Stimulated activated CD4-positive, alpha-beta T cell treated with anti-CD3 and anti-CD28 coated beads, Interleukin-4, amount 100 ng/mL, for 1 hour (primary cell): ENCODE results near the gene KLK6.

Source experiments
- DNase-seq: peaks from one replicate; pipeline ENCODE4 v3.0.0-alpha.2; 2020

KLK6 gene

DNA sequence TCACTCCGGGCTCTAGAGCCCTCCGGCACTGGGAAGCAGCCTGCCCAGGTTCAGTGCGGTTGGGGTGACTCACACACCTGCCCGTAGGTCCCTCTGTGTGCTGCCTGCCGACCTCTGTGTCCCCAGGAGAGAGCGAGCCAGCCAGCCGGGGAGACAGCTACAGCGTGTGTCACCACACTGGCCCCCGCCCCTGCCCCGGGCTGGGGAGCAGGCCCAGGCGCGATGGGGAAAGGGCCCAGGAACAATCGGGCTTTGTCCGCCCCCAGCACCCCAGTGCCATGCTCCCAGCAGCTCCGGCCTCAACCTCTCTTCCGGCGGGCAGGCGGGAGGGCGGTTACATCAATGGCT lies at the start of gene KLK6:
Gene KLK6 (minus strand): TSS at position 179 of the 348 bp plus-strand sequence. CDS start 1,487 bp downstream, outside the sequence.
- no peak for DNase-seq

DNA sequence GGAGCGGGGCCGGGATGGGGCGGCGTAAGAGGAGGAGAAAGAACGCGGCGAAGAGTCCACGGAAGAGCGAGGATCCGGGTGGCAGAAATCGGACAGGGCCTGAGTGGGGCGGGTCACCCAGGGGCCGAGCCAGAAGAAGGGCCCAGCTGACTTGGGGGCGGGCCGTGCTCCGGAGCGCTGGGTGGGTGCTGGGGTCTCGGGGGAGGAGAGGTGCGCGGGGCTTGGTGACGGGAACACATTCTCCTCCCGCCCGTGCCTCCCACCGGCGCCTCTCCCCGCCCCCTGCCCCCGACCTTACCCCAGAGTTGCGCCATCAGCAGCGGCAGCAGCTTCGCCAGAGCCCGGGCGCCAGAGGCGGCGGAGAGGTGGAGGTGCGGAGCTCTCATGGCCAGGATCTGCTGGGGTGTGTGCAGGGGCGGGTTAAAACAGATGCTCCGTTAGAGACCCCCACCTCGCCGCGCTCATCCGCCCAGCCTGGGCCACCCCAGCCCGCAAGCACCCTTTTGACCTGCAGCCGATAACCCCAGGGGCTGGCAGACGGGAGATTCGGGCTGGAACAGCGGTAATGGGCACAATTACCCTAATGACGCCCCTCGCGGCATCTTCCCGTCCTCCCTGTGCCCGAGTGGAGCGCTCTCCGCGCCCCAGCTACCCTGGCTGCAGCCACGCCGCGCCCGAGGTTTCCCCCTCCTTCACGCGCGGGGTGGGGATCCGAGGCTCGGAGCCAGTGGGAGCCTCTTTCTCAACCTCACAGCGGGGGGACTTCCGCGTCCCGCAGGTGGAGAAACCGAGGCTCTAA lies 49.6 kb upstream of the KLK6 start:
- DNase-seq, result no peak

- peak; percentile 73 for DNase-seq
Measured at GRCh38 chr19:51016798-51017683, 47.6 kb upstream of the KLK6 start.

DNA sequence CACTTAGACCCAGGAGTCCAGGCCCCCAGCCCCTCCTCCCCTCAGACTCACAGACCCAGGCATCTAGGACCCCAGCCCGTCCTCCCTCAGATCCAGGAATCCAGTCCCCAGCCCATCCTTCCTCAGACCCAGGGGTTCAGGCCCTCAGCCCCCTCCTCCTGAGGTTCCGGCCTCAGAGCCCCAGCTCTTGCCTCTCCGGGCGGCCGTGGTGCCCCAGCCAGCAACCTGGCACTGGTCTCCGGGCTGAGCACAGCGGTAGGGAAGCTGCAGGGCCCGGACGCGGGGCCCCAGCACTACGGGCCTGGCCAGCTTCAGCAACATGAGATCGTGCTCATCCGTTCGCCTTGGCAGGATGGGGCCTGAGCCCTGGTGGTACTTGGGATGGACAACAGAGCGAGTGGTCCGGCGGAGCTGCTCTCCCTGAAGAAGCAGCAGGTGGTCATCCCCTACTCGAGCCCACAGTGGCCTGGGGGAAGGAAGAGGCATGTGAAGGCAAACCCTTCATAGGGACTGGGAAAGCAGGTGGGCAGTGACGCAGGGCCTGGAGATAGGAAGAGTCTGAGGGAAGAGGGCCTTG lies 46.4 kb upstream of the KLK6 start:
- DNase-seq, result no peak

- DNase-seq, result no peak
Measured at GRCh38 chr19:51014242-51014641, 44.9 kb upstream of the KLK6 start.

GRCh38 chr19:51012661-51013190 lies 43.3 kb upstream of the KLK6 start:
- no peak for DNase-seq

GRCh38 chr19:51010066-51010795 lies 40.8 kb upstream of the KLK6 start:
- no peak for DNase-seq

DNA sequence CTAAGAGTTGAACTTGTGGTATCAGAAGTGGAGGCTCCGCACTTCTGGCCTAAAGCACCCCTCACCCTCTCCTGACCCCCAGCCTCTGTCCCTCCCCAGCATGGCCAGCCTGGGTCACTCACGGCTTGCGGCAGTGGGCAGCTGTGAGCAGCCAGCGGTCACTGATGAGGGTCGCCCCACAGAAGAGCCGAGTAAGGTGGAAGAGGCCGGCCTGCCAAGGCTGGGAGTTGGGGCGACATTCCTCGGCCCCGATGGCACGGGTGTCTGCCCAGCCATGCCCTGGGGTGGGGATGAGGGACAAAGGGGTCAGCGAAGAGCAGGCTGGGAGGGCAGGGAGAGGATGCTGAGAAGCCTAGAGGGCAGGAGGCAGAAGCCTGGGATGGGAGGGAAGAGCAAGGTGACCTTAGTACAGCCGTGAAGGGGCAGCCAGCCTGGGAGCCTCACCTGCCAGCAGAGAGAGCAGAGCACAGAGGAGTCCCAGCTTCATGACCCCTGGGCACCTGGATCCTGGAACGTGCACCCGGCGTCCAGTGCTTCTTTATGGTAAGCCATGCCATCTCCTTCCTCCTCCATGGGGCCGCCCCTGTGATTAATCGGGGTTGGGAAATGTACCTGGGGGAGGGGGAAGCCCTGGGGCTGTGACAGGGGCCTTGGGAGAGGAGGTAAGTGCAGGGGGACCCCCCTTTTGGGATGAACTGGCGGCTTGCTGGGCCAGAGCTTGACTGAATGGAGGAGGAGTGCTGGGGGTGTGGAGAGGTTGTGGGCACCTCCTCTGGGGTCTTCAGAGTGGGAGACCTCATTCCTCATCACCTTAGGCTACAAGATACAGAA lies 39.9 kb upstream of the KLK6 start:
- DNase-seq, result no peak

- no peak for DNase-seq
Measured at GRCh38 chr19:51007488-51007887, 38.1 kb upstream of the KLK6 start.

DNA sequence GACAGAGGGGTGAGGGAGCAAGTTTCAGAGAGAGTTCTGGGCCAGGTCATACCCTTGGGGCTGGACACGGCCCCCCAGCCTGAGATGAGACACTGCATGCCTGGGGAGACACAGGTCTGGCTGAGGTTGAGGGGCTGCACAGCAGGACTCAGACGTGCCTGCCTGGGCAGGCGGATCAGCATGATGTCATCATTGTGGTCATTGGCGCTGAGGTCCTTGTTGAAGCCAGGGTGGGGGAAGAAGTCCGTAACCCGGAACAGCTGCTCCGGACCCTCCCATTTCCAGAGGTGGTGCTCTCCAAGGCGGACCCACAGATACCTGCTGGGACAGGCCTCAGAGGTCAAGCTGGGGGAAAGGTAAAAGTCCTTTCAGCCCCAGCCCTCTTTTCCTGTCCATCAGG lies 37.0 kb upstream of the KLK6 start:
- no peak for DNase-seq

GRCh38 chr19:51005248-51005647 lies 35.9 kb upstream of the KLK6 start:
- DNase-seq, result no peak

- no peak for DNase-seq
Measured at GRCh38 chr19:51003316-51003715, 33.9 kb upstream of the KLK6 start.

- DNase-seq, result no peak
Measured at GRCh38 chr19:51002542-51003311, 33.3 kb upstream of the KLK6 start.

- DNase-seq, result no peak
Measured at GRCh38 chr19:51002089-51002532, 32.7 kb upstream of the KLK6 start.

DNA sequence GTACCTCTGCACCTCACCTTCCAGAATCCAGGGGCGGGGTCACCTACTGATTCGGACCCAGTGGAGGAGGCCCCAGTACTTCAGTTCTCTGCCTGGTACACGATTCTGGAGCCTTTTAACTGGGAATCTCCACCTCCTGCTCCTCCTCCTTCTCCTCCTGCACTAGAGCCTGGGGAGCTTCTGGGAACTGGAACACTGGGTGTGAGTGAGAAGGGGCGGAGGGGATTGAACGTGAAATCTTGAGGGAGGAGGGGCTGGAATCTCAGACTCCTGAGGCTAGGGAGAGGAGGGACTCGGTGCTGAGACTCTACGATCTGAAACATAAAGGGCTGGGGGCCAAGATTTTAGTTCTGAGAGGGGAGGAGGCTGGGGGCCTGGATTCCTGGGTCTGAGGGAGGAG lies 32.1 kb upstream of the KLK6 start, which contains the start of gene KLK8:
Gene KLK8 (minus strand): TSS at position 90 of the 400 bp plus-strand sequence. CDS start 437 bp downstream, outside the sequence.
- no peak for DNase-seq

DNA sequence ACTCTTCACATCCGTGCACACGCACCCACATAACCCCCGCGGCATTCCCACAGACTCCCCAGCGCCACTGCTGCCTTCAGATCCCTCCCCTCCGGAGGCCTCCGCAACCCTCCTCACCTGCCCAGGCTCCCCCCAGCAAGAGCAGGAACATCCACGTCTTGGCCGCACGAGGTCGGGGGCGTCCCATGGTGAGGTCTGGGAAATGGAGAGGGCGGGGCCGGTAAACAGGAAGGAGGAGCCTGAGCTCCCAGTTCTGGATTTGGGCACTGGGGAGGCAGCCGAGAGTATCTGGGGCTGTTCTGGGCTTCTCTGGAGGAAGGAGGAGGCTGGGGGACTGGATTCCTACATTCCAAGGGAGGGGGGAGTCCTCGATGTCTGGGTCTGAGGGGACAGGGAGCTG lies 31.6 kb upstream of the KLK6 start:
- no peak for DNase-seq

GRCh38 chr19:51000426-51000825 lies 31.0 kb upstream of the KLK6 start:
- DNase-seq, result no peak

GRCh38 chr19:50998686-50999085 lies 29.3 kb upstream of the KLK6 start:
- DNase-seq, result no peak

GRCh38 chr19:50998061-50998460 lies 28.7 kb upstream of the KLK6 start:
- no peak for DNase-seq

DNA sequence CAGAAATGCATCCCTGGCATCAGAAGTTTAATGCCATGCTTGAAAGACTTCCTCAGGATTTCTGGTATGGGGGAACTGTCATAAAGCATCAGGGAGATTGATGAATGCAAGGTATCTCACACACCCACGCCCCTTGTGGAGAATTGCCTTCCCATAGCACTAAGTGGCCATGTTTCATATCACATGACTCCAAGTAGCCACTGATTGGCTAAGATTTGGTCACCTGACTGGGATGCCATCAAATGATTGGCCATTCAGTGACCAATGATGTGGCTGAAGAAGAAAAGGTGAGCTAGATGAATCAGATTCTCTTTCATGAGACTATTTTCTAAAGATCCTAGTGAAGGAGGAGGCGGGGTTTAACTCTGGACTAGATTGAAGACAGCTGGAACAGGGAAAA lies 24.7 kb upstream of the KLK6 start:
- DNase-seq, result no peak

- DNase-seq, result no peak
Measured at GRCh38 chr19:50992666-50993035, 23.3 kb upstream of the KLK6 start.
